Mesenchymal stem cell (in vitro differentiated cells and primary cell): ENCODE measurements around the gene FIBCD1.

ENCODE experiments used
- DNase-seq: peaks from one replicate; pipeline ENCODE4 v3.0.0-alpha.2; 2013
- H2AFZ ChIP-seq: one replicate; pipeline ENCODE4 v1.6.1; 2013; ENCODE audit warnings: low read depth, mild to moderate bottlenecking, control low read depth, inconsistent platforms, low read length, moderate library complexity
- H2AK5ac ChIP-seq: 2 replicates; pipeline ENCODE4 v1.6.1; 2013; ENCODE audit warnings: low read length, moderate library complexity, mild to moderate bottlenecking, inconsistent platforms; ENCODE audit not compliant: severe bottlenecking
- H2BK120ac ChIP-seq: one replicate; pipeline ENCODE4 v1.6.1; 2013; ENCODE audit warnings: low read depth, mild to moderate bottlenecking, inconsistent platforms, low read length, moderate library complexity
- H2BK12ac ChIP-seq, 2 experiments: one replicate each; pipeline ENCODE4 v1.6.1; 2013; ENCODE audit warnings: inconsistent platforms in 2 of 2, low read length in 2 of 2, mild to moderate bottlenecking in 2 of 2, moderate library complexity in 2 of 2, control low read depth in 1 of 2
- H2BK15ac ChIP-seq: one replicate; pipeline ENCODE4 v1.6.1; 2013; ENCODE audit warnings: mild to moderate bottlenecking, low read depth, inconsistent platforms; ENCODE audit not compliant: poor library complexity, severe bottlenecking
- H2BK5ac ChIP-seq: 2 replicates; pipeline ENCODE4 v1.6.1; 2013; ENCODE audit warnings: low read depth, mild to moderate bottlenecking, low read length, control low read depth, inconsistent platforms; ENCODE audit not compliant: poor library complexity, severe bottlenecking
- H3K14ac ChIP-seq, 2 experiments: one replicate each; pipeline ENCODE4 v1.6.1; 2013; ENCODE audit warnings: inconsistent platforms in 2 of 2, low read length in 2 of 2, control low read depth in 1 of 2, mild to moderate bottlenecking in 1 of 2, moderate library complexity in 1 of 2
- H3K18ac ChIP-seq, 2 experiments: one replicate each; pipeline ENCODE4 v1.6.1; 2013; ENCODE audit warnings: inconsistent platforms in 2 of 2, low read length in 2 of 2, control low read depth in 1 of 2, low read depth in 1 of 2, mild to moderate bottlenecking in 1 of 2
- H3K23ac ChIP-seq, 2 experiments: one replicate each; pipeline ENCODE4 v1.6.1; 2013; ENCODE audit warnings: inconsistent platforms in 2 of 2, low read length in 2 of 2, mild to moderate bottlenecking in 2 of 2, moderate library complexity in 2 of 2, control low read depth in 1 of 2
- H3K27ac ChIP-seq: 2 replicates; pipeline ENCODE4 v1.5.1; 2013; ENCODE audit warnings: mild to moderate bottlenecking, moderate library complexity, low read length, control low read depth, inconsistent platforms; ENCODE audit not compliant: poor library complexity, severe bottlenecking
- H3K27me3 ChIP-seq, 2 experiments: 2 replicates each; pipeline versions ENCODE4 v1.6.1 to v1.7.0; 2013; ENCODE audit warnings: low read length in 2 of 2, mild to moderate bottlenecking in 2 of 2, moderate library complexity in 2 of 2, control low read depth in 1 of 2, inconsistent platforms in 1 of 2; ENCODE audit not compliant: control insufficient read depth in 1 of 2, insufficient read depth in 1 of 2
- H3K36me3 ChIP-seq, 2 experiments: 2 replicates each; pipeline versions ENCODE4 v1.6.1 to v1.7.0; 2013; ENCODE audit warnings: low read length in 2 of 2, control low read depth in 1 of 2, inconsistent platforms in 1 of 2, low read depth in 1 of 2, mild to moderate bottlenecking in 1 of 2; ENCODE audit not compliant: insufficient read depth in 2 of 2, control insufficient read depth in 1 of 2
- H3K4ac ChIP-seq, 2 experiments: one replicate each; pipeline ENCODE4 v1.6.1; 2013; ENCODE audit warnings: inconsistent platforms in 2 of 2, low read length in 2 of 2, mild to moderate bottlenecking in 2 of 2, moderate library complexity in 2 of 2, control low read depth in 1 of 2, low read depth in 1 of 2
- H3K4me1 ChIP-seq: 2 replicates; pipeline ENCODE4 v1.6.1; 2013; ENCODE audit warnings: low read depth, low read length, control low read depth; ENCODE audit not compliant: control insufficient read depth, insufficient read depth
- H3K4me2 ChIP-seq: 2 replicates; pipeline ENCODE4 v1.6.1; 2013; ENCODE audit warnings: low read length, mild to moderate bottlenecking, inconsistent platforms; ENCODE audit not compliant: poor library complexity, severe bottlenecking
- H3K4me3 ChIP-seq, 2 experiments: 2 replicates each; pipeline versions ENCODE4 v1.5.1 to v1.7.0; 2013; ENCODE audit warnings: low read length in 2 of 2, mild to moderate bottlenecking in 2 of 2, control low read depth in 1 of 2, low read depth in 1 of 2; ENCODE audit not compliant: insufficient read depth in 1 of 2
- H3K79me1 ChIP-seq: replicated peaks from 2 replicates; pipeline ENCODE4 v1.6.1; 2013; ENCODE audit warnings: mild to moderate bottlenecking, control low read depth, low read length, inconsistent platforms; ENCODE audit not compliant: poor library complexity, severe bottlenecking
- H3K9ac ChIP-seq: 2 replicates; pipeline ENCODE4 v1.7.0; 2013; ENCODE audit warnings: mild to moderate bottlenecking, low read length, moderate library complexity
- H3K9me3 ChIP-seq: 2 replicates; pipeline ENCODE4 v1.7.0; 2013; ENCODE audit warnings: mild to moderate bottlenecking, low read length; ENCODE audit not compliant: control insufficient read depth
- H4K8ac ChIP-seq: one replicate; pipeline ENCODE4 v1.6.1; 2013; ENCODE audit warnings: inconsistent platforms, mild to moderate bottlenecking, low read length, moderate library complexity
- H4K91ac ChIP-seq: one replicate; pipeline ENCODE4 v1.6.1; 2013; ENCODE audit warnings: mild to moderate bottlenecking, low read length, inconsistent platforms
- WGBS: methylation state at CpG from one replicate; pipeline ENCODE4 v1.1.7; 2013; ENCODE audit warnings: mixed read lengths; 5-methylcytosine and 5-hydroxymethylcytosine counted together

The FIBCD1 gene

DNA sequence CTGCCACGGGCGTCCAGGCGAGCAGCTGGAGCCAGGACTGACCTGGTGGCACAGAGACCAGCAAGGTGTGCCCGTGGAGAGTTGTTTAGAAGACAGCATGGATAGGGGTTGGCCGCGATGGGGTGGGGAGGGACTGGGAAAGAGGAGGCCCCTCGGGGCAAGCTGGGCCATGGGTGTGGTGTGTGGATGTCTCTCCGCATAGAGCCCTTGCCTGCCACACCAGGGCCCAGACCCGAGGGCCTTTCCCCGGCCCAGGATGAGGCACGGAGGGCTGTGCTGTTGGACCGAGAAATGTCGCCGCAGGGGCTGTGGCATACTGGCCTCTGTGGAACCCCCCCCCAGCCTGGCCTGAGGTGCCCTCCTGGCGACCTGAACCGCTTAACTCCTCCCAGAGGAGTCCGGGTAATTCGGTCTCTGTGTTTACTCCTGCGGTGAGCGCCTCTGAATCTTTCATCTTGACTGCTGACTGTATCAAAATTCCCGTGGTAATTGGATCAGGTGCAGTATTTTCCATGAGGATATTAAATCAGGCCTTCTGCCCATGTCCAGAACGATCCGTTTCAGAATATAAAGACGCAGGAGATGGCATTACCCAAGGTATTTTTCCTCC, 47.4 kb upstream of the FIBCD1 start:
- no peak overlapping the region for H4K91ac ChIP-seq
- no peak overlapping the region for H2BK5ac ChIP-seq
- no peaks in the 10 kb centered on the region for H3K79me1 ChIP-seq
- H3K14ac ChIP-seq: no peak overlapping the region
- H3K27me3 ChIP-seq: peaks cover 21 to 86% of the 10 kb centered on the region in 2 experiments
- no peak overlapping the region for H2AK5ac ChIP-seq
- no peak overlapping the region for H2BK15ac ChIP-seq
- H4K8ac ChIP-seq: no peak overlapping the region
- WGBS: 79% methylated on average over 24 of the region's 24 CpGs
- H3K4ac ChIP-seq: no peak overlapping the region
- H3K4me2 ChIP-seq: no peak overlapping the region
- H3K27ac ChIP-seq: no peak overlapping the region
- H3K9me3 ChIP-seq: no peaks in the 10 kb centered on the region
- H3K18ac ChIP-seq: no peak overlapping the region
- no peak overlapping the region for H2BK12ac ChIP-seq
- H2BK120ac ChIP-seq: no peak overlapping the region
- no peak for DNase-seq
- H2AFZ ChIP-seq: no peak overlapping the region
- no peak overlapping the region for H3K9ac ChIP-seq
- H3K23ac ChIP-seq: no peak overlapping the region
- peaks cover 2% of the 10 kb centered on the region for H3K4me1 ChIP-seq
- H3K4me3 ChIP-seq: no peak overlapping the region
- H3K36me3 ChIP-seq: no peaks in the 10 kb centered on the region

DNA sequence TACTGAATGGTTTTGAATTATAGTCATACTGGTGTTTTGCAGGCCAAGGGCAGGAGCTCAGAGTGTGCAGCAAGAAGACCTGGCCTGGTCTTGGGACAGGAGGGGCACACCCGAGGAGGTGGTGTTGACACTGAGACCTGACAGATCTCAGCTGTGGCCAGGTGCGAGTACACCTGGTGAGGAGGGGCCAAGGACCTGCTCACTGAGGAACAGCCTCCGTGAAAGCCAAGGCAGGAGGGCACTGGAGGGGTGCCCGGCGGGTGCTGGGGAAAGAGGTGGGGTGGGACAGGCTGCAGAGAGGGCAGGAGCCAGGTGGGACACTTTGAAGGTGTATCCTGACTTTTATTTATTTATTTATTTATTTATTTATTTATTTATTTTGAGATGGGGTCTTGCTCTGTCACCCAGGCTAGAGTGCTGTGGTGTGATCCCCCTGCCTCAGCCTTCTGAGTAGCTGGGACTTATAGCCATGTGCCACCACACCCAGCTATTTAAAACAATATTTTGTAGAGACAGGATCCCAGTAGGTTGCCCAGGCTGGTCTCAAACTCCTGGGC, 46.6 kb upstream of the FIBCD1 start:
- 85% methylated on average over 3 of the region's 5 CpGs for WGBS
- Histone ChIP-seq H3K23ac (no peak overlapping the region), H4K91ac (no peak overlapping the region), H2BK5ac (no peak overlapping the region), H3K27me3 (peaks cover 24 to 86% of the 10 kb centered on the region in 2 experiments), H3K9me3 (no peaks in the 10 kb centered on the region), H2BK120ac (no peak overlapping the region), H2BK12ac (no peak overlapping the region), H3K4me3 (no peak overlapping the region), H2AK5ac (no peak overlapping the region), H3K27ac (no peak overlapping the region), H2BK15ac (no peak overlapping the region), H3K9ac (no peak overlapping the region), H3K4me2 (no peak overlapping the region), H4K8ac (no peak overlapping the region), H3K36me3 (no peaks in the 10 kb centered on the region), H3K14ac (no peak overlapping the region), H3K4me1 (peaks cover 2% of the 10 kb centered on the region), H2AFZ (no peak overlapping the region), H3K18ac (no peak overlapping the region), H3K79me1 (no peaks in the 10 kb centered on the region), H3K4ac (no peak overlapping the region)
- no peak for DNase-seq

DNA sequence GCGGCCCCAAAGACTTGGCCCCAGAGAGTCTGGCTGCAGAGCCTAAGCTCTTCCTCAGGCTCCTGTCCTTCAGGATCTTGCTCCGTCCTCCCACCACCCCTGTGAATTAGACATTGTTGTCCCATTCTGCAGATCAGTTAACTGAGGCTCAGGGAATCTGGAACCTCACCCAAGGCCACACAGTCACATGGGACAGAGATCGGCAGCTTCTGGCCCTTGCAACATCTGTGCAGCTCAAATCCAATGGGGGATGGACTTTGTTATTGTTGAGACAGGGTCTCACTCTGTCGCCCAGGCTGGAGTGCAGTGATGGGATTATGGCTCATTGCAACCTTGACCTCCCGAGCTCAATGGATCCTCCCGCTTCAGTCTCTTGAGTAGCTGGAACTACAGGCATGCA, 46.0 kb upstream of the FIBCD1 start:
- no peak overlapping the region for H3K27ac ChIP-seq
- H3K4me1 ChIP-seq: peaks cover 2% of the 10 kb centered on the region
- WGBS: 91% methylated on average over 6 of the region's 6 CpGs
- no peak overlapping the region for H4K91ac ChIP-seq
- H3K9me3 ChIP-seq: no peaks in the 10 kb centered on the region
- no peak overlapping the region for H3K4ac ChIP-seq
- H2AK5ac ChIP-seq: no peak overlapping the region
- H3K27me3 ChIP-seq: peaks cover 31 to 86% of the 10 kb centered on the region in 2 experiments
- no peak overlapping the region for H3K18ac ChIP-seq
- no peak overlapping the region for H3K23ac ChIP-seq
- H3K4me3 ChIP-seq: no peak overlapping the region
- no peaks in the 10 kb centered on the region for H3K36me3 ChIP-seq
- no peak overlapping the region for H3K4me2 ChIP-seq
- no peak overlapping the region for H4K8ac ChIP-seq
- DNase-seq: no peak
- H3K14ac ChIP-seq: no peak overlapping the region
- no peak overlapping the region for H2AFZ ChIP-seq
- no peak overlapping the region for H2BK120ac ChIP-seq
- H3K79me1 ChIP-seq: no peaks in the 10 kb centered on the region
- no peak overlapping the region for H3K9ac ChIP-seq
- no peak overlapping the region for H2BK5ac ChIP-seq
- no peak overlapping the region for H2BK12ac ChIP-seq
- no peak overlapping the region for H2BK15ac ChIP-seq

DNA sequence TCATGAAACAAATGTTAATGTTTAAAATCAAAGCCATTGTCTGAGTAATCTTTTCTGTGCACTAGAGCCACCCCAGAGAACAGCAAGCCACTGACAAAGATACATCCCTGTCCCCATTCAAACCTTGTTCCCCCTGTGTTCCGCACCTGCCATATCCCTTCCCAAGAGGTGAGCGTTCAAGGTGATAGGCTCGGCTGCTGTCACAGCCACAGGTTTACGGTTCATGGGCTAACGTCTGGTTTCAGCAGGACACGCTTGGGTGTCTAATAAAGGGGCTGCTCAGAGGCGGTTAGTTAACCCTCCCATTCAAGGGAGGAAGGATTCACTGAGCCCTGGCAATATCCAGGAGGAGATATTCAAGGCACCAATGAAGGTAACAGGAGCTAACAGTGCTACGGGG, 45.5 kb upstream of the FIBCD1 start:
- DNase-seq: no peak
- H3K18ac ChIP-seq: no peak overlapping the region
- H3K23ac ChIP-seq: no peak overlapping the region
- no peak overlapping the region for H2BK5ac ChIP-seq
- no peak overlapping the region for H2BK12ac ChIP-seq
- peaks cover 36 to 86% of the 10 kb centered on the region in 2 experiments for H3K27me3 ChIP-seq
- WGBS: 92% methylated on average over 8 of the region's 8 CpGs
- peaks cover 2% of the 10 kb centered on the region for H3K4me1 ChIP-seq
- no peak overlapping the region for H3K4me2 ChIP-seq
- no peak overlapping the region for H2AFZ ChIP-seq
- H3K9ac ChIP-seq: no peak overlapping the region
- H3K4me3 ChIP-seq: no peak overlapping the region
- no peaks in the 10 kb centered on the region for H3K9me3 ChIP-seq
- no peak overlapping the region for H2AK5ac ChIP-seq
- no peaks in the 10 kb centered on the region for H3K79me1 ChIP-seq
- no peak overlapping the region for H4K8ac ChIP-seq
- no peak overlapping the region for H3K14ac ChIP-seq
- H2BK120ac ChIP-seq: no peak overlapping the region
- H4K91ac ChIP-seq: no peak overlapping the region
- no peaks in the 10 kb centered on the region for H3K36me3 ChIP-seq
- no peak overlapping the region for H2BK15ac ChIP-seq
- H3K27ac ChIP-seq: no peak overlapping the region
- H3K4ac ChIP-seq: no peak overlapping the region
